ENCODE measurements around the gene TEAD1.

- TF ChIP-seq MYC (IDR thresholded peaks at IDR 0.05; ENCODE audit: borderline replicate concordance, low read length) (no peak), POLR2A (IDR thresholded peaks at IDR 0.05; ENCODE audit: low read length) (no peak)
These were observed 12.2 kb downstream of the TEAD1 start for GRCh38 chr11:12686246-12687060.

Data from A549 (cell line).